GM12878 (cell line): ENCODE data around the gene ALDH6A1. TPM values are rescaled to one million over a fixed set of nuclear protein-coding genes. Genes with fewer than 3 reads are reported as not detected.

Source experiments
- ASH2L ChIP-seq: fragments of 300-600, 200-600 bp; sonication (generic); IDR thresholded peaks from 2 replicates; pipeline ENCODE4 v1.6.1; 2017; ENCODE audit warnings: low read depth, mild to moderate bottlenecking, borderline replicate concordance
- CBX3 ChIP-seq: fragments of 200-600 bp; sonication (generic); IDR thresholded peaks from 2 replicates; pipeline ENCODE4 v1.6.1; 2016; ENCODE audit warnings: low read depth, borderline replicate concordance
- CBX5 ChIP-seq: sonication (generic); IDR thresholded peaks from 2 replicates; pipeline ENCODE4 v1.6.1; 2016; ENCODE audit warnings: low read depth, moderate library complexity, mild to moderate bottlenecking, inconsistent platforms
- CREM ChIP-seq: IDR thresholded peaks from 2 replicates; pipeline ENCODE4 v1.6.1; 2014; ENCODE audit warnings: antibody characterized with exemption, low read depth
- EZH2 ChIP-seq: IDR thresholded peaks from 2 replicates; pipeline ENCODE4 v1.6.1; 2012; ENCODE audit warnings: low read depth, mild to moderate bottlenecking, control low read depth, inconsistent platforms, low read length, borderline replicate concordance; ENCODE audit not compliant: control insufficient read depth
- LARP7 ChIP-seq: fragments of 450-650 bp; IDR thresholded peaks from 2 replicates; pipeline ENCODE4 v1.6.1; 2017; ENCODE audit warnings: mild to moderate bottlenecking
- MEF2A ChIP-seq: IDR thresholded peaks from 2 replicates; pipeline ENCODE4 v1.6.1; 2011; ENCODE audit warnings: low read depth, mild to moderate bottlenecking, low read length, moderate library complexity; ENCODE audit not compliant: insufficient read depth
- MTA2 ChIP-seq: fragments of 450-650 bp; IDR thresholded peaks from 2 replicates; pipeline ENCODE4 v1.6.1; 2016; ENCODE audit warnings: low read depth, mild to moderate bottlenecking, moderate library complexity
- MXI1 ChIP-seq: fragments of 150-350 bp; IDR thresholded peaks from 2 replicates; pipeline ENCODE4 v1.6.1; 2011; ENCODE audit warnings: low read depth, mild to moderate bottlenecking, inconsistent platforms, low read length, improper control_type of control experiment
- MYC ChIP-seq: IDR thresholded peaks from 2 replicates; pipeline ENCODE4 v1.6.1; 2011; ENCODE audit warnings: mild to moderate bottlenecking, low read length, moderate library complexity, inconsistent platforms; ENCODE audit not compliant: insufficient read depth, insufficient replicate concordance, insufficient read length, severe bottlenecking
- NFYA ChIP-seq: IDR thresholded peaks from 2 replicates; pipeline ENCODE4 v1.6.1; 2011; ENCODE audit warnings: low read depth, mild to moderate bottlenecking, low read length, improper control_type of control experiment, borderline replicate concordance
- RELA ChIP-seq: fragments of 450-650 bp; IDR thresholded peaks from 2 replicates; pipeline ENCODE4 v1.8.0; 2014; ENCODE audit warnings: borderline replicate concordance; ENCODE audit not compliant: partially characterized antibody
- SREBF2 ChIP-seq: IDR thresholded peaks from 2 replicates; pipeline ENCODE4 v1.6.1; 2012; ENCODE audit warnings: mild to moderate bottlenecking, low read length
- STAT1 ChIP-seq: fragments of 450-650 bp; conservative IDR thresholded peaks from 2 replicates; pipeline ENCODE4 v1.6.1; 2014; ENCODE audit warnings: antibody characterized with exemption, mild to moderate bottlenecking
- TCF7 ChIP-seq: IDR thresholded peaks from 2 replicates; pipeline ENCODE4 v1.6.1; 2014; ENCODE audit warnings: antibody characterized with exemption, borderline replicate concordance
- ZNF24 ChIP-seq: fragments of 450-650 bp; IDR thresholded peaks from 2 replicates; pipeline ENCODE4 v1.6.1; 2017; ENCODE audit warnings: antibody characterized with exemption, mild to moderate bottlenecking
- polyA plus RNA-seq, 11 experiments: library from polyadenylated mRNA; depleted of rRNA in 4 of 11; unstranded in 6 of 11; stranded (reverse) in 5 of 11; fragments of >200 nt; fragmentation: Nextera tagmentation in 4 of 11; fragmentation: Illumina TruSeq in 1 of 11; extraction: Ambion mirVana in 4 of 11; extraction: Trizol in 1 of 11; gene quantifications; 1 replicate in 1 of 11; 2 replicates in 10 of 11; pipeline versions ENCODE4 v1.2.1 to v1.2.3, GENCODE V29; 2011 to 2016; ENCODE audit warnings: inconsistent platforms in 2 of 11, missing spikeins in 2 of 11, low read depth in 1 of 11
- total RNA-seq, 4 experiments: library from RNA; depleted of rRNA in 3 of 4; stranded (reverse); fragments of >200 nt in 3 of 4; fragmentation: Illumina TruSeq in 1 of 4; extraction: Trizol in 1 of 4; gene quantifications; 2 replicates each; pipeline versions ENCODE4 v1.2.1 to v1.2.3, GENCODE V29; 2013 to 2021
- TF ChIP-seq, protein P1 (sequence below): fragments of 450-650 bp; IDR thresholded peaks from 2 replicates; pipeline ENCODE4 v1.6.1; 2017; ENCODE audit warnings: antibody characterized with exemption, mild to moderate bottlenecking, moderate library complexity
- TF ChIP-seq, protein P2 (sequence below): IDR thresholded peaks from 2 replicates; pipeline ENCODE4 v1.6.1; 2011; ENCODE audit warnings: borderline replicate concordance, low read depth, mild to moderate bottlenecking, moderate library complexity, mixed read lengths, low read length; ENCODE audit not compliant: insufficient read depth; ENCODE audit errors: extremely low read length
- TF ChIP-seq, protein P3 (sequence below): IDR thresholded peaks from 2 replicates; pipeline ENCODE4 v1.6.1; 2012; ENCODE audit warnings: low read depth, low read length, improper control_type of control experiment
- TF ChIP-seq, protein P4 (sequence below): IDR thresholded peaks from 2 replicates; pipeline ENCODE4 v1.6.1; 2012; ENCODE audit warnings: low read length, inconsistent platforms
- TF ChIP-seq, protein P5 (sequence below): fragments of 450-650 bp; IDR thresholded peaks from 2 replicates; pipeline ENCODE4 v1.6.1; 2018; ENCODE audit warnings: mild to moderate bottlenecking, low read depth, moderate library complexity; ENCODE audit not compliant: partially characterized antibody

ALDH6A1 gene
- total and polyA plus RNA-seq, 10 of the 15 experiments (the other 5 are each of a cell fraction or from before 2014, with no cell fraction given), result 6.3 to 23.4 (median 9.8) TPM

DNA sequence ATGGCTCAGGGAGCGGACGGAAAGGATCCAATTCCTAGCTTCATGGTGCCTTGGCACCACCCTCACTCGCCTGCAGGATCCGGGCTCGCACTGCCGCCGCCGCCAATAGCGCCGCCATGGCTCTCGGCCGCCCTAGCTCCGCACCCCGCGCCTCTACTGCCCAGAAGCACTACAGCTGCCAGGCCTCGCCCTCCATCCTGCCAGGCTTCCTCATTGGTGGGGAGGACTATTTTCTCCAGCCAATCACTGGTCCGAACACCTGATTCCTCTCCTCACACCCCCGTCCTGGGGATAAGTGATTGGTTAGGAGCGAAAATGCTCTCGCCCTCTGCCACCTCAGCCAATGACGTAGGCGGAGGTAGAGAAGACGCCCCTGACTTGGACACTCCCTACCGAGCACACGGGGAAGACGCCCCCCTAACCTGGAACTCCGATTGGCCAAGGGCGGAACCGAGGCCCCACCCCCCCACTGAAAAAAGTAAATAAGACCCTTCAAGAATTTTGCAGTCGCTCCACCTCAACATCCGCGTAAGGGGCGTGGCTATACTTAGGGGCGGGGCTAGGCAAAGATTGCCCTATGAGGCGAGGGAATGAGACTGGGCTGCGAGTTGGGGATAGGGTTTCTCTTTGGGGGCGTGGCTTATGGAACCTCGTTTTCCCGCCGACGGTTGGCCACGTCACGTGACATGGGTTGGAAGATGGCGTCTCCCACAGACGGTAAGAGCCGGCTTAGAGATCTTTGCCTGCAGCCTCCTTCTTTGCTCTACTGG lies at the start of gene ALDH6A1, which contains the start of gene LIN52 (continued):
- TF ChIP-seq, protein P1, sequence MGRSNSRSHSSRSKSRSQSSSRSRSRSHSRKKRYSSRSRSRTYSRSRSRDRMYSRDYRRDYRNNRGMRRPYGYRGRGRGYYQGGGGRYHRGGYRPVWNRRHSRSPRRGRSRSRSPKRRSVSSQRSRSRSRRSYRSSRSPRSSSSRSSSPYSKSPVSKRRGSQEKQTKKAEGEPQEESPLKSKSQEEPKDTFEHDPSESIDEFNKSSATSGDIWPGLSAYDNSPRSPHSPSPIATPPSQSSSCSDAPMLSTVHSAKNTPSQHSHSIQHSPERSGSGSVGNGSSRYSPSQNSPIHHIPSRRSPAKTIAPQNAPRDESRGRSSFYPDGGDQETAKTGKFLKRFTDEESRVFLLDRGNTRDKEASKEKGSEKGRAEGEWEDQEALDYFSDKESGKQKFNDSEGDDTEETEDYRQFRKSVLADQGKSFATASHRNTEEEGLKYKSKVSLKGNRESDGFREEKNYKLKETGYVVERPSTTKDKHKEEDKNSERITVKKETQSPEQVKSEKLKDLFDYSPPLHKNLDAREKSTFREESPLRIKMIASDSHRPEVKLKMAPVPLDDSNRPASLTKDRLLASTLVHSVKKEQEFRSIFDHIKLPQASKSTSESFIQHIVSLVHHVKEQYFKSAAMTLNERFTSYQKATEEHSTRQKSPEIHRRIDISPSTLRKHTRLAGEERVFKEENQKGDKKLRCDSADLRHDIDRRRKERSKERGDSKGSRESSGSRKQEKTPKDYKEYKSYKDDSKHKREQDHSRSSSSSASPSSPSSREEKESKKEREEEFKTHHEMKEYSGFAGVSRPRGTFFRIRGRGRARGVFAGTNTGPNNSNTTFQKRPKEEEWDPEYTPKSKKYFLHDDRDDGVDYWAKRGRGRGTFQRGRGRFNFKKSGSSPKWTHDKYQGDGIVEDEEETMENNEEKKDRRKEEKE, result no peak
- no peak for TF ChIP-seq MYC
- no peak for TF ChIP-seq EZH2
- TF ChIP-seq, protein P2, sequence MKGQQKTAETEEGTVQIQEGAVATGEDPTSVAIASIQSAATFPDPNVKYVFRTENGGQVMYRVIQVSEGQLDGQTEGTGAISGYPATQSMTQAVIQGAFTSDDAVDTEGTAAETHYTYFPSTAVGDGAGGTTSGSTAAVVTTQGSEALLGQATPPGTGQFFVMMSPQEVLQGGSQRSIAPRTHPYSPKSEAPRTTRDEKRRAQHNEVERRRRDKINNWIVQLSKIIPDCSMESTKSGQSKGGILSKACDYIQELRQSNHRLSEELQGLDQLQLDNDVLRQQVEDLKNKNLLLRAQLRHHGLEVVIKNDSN, result peak; percentile 92
- no peak for TF ChIP-seq CBX3
- no peak for TF ChIP-seq ZNF24
- TF ChIP-seq MXI1, result peak; percentile 72
- TF ChIP-seq, protein P3, sequence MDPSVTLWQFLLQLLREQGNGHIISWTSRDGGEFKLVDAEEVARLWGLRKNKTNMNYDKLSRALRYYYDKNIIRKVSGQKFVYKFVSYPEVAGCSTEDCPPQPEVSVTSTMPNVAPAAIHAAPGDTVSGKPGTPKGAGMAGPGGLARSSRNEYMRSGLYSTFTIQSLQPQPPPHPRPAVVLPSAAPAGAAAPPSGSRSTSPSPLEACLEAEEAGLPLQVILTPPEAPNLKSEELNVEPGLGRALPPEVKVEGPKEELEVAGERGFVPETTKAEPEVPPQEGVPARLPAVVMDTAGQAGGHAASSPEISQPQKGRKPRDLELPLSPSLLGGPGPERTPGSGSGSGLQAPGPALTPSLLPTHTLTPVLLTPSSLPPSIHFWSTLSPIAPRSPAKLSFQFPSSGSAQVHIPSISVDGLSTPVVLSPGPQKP, result no peak
- TF ChIP-seq RELA, result no peak
- TF ChIP-seq SREBF2, result no peak
- TF ChIP-seq, protein P4, sequence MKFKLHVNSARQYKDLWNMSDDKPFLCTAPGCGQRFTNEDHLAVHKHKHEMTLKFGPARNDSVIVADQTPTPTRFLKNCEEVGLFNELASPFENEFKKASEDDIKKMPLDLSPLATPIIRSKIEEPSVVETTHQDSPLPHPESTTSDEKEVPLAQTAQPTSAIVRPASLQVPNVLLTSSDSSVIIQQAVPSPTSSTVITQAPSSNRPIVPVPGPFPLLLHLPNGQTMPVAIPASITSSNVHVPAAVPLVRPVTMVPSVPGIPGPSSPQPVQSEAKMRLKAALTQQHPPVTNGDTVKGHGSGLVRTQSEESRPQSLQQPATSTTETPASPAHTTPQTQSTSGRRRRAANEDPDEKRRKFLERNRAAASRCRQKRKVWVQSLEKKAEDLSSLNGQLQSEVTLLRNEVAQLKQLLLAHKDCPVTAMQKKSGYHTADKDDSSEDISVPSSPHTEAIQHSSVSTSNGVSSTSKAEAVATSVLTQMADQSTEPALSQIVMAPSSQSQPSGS, result no peak
- TF ChIP-seq ASH2L, result no peak
- no peak for TF ChIP-seq MEF2A
- TF ChIP-seq LARP7, result no peak
- TF ChIP-seq CBX5, result no peak
- no peak for TF ChIP-seq TCF7
- peak; percentile 77; the same call in 1 of the 2 replicates for TF ChIP-seq CREM
- TF ChIP-seq, protein P5, sequence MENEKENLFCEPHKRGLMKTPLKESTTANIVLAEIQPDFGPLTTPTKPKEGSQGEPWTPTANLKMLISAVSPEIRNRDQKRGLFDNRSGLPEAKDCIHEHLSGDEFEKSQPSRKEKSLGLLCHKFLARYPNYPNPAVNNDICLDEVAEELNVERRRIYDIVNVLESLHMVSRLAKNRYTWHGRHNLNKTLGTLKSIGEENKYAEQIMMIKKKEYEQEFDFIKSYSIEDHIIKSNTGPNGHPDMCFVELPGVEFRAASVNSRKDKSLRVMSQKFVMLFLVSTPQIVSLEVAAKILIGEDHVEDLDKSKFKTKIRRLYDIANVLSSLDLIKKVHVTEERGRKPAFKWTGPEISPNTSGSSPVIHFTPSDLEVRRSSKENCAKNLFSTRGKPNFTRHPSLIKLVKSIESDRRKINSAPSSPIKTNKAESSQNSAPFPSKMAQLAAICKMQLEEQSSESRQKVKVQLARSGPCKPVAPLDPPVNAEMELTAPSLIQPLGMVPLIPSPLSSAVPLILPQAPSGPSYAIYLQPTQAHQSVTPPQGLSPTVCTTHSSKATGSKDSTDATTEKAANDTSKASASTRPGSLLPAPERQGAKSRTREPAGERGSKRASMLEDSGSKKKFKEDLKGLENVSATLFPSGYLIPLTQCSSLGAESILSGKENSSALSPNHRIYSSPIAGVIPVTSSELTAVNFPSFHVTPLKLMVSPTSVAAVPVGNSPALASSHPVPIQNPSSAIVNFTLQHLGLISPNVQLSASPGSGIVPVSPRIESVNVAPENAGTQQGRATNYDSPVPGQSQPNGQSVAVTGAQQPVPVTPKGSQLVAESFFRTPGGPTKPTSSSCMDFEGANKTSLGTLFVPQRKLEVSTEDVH, result peak; percentile 98
- peak; percentile 29 for TF ChIP-seq NFYA
- no peak for TF ChIP-seq STAT1
- no peak; the same call in 1 of the 2 replicates for TF ChIP-seq MTA2
